Hematopoietic multipotent progenitor cell treated with erythropoietin and hydrocortisone succinate and interleukin-3 and kit ligand, for 17 days (in vitro differentiated cells): ENCODE measurements around the gene XPR1.
A peak's percentile ranks its signal among the peaks of the same experiment; 100 is the strongest.
"Not testable (repeated sequence)": the region's sequence is repeated elsewhere in the genome, so short reads cannot be mapped to it uniquely, and the experiment has no call there.

Experiments
- DNase-seq: peaks from one replicate; pipeline ENCODE4 v3.0.0-alpha.2; 2015; ENCODE audit warnings: low spot score

XPR1 gene

GRCh38 chr1:180841415-180841814, 209.6 kb downstream of the XPR1 start:
- no peak for DNase-seq

GRCh38 chr1:180842052-180842451, 210.2 kb downstream of the XPR1 start:
- no peak for DNase-seq

- no peak for DNase-seq
These were observed 210.9 kb downstream of the XPR1 start for GRCh38 chr1:180842491-180843275.

- no peak for DNase-seq
These were observed 213.5 kb downstream of the XPR1 start for GRCh38 chr1:180845352-180845751.

- DNase-seq: no peak
These were observed 216.4 kb downstream of the XPR1 start for GRCh38 chr1:180848191-180848590.

GRCh38 chr1:180849031-180849775, 217.4 kb downstream of the XPR1 start:
- no peak for DNase-seq

GRCh38 chr1:180851995-180852887, 220.4 kb downstream of the XPR1 start:
- DNase-seq: no peak

GRCh38 chr1:180854001-180854400, 222.2 kb downstream of the XPR1 start:
- DNase-seq: no peak

GRCh38 chr1:180854456-180854855, 222.6 kb downstream of the XPR1 start:
- DNase-seq: no peak

- DNase-seq: not testable (repeated sequence)
These were observed 226.3 kb downstream of the XPR1 start for GRCh38 chr1:180857947-180858725.

GRCh38 chr1:180859306-180859705, 227.5 kb downstream of the XPR1 start:
- no peak for DNase-seq

GRCh38 chr1:180860535-180860934, 228.7 kb downstream of the XPR1 start:
- DNase-seq: no peak

GRCh38 chr1:180862305-180862704, 230.5 kb downstream of the XPR1 start:
- no peak for DNase-seq

- peak; percentile 79 for DNase-seq
These were observed 231.4 kb downstream of the XPR1 start for GRCh38 chr1:180863158-180863775.

- peak; percentile 52 for DNase-seq
These were observed 250.1 kb downstream of the XPR1 start for GRCh38 chr1:180881806-180882509.

- no peak for DNase-seq
These were observed 252.9 kb downstream of the XPR1 start for GRCh38 chr1:180884588-180885300.

- DNase-seq: no peak
These were observed 254.5 kb downstream of the XPR1 start for GRCh38 chr1:180886338-180886737.

GRCh38 chr1:180887841-180888240, 256.0 kb downstream of the XPR1 start:
- no peak for DNase-seq

GRCh38 chr1:180888870-180889269, 257.0 kb downstream of the XPR1 start:
- no peak for DNase-seq

GRCh38 chr1:180889325-180889724, 257.5 kb downstream of the XPR1 start:
- no peak for DNase-seq
